ENCODE measurements around the gene DPYSL3.
"Not testable (repeated sequence)": the region's sequence is repeated elsewhere in the genome, so short reads cannot be mapped to it uniquely, and the experiment has no call there.

Gene DPYSL3

GRCh38 chr5:147369742-147370374 lies 140.0 kb downstream of the DPYSL3 start:
- no peak for DNase-seq (ENCODE audit: low spot score)

GRCh38 chr5:147367381-147367780 lies 142.5 kb downstream of the DPYSL3 start:
- not testable (repeated sequence) for DNase-seq (ENCODE audit: low spot score)

GRCh38 chr5:147361441-147362175 lies 148.3 kb downstream of the DPYSL3 start:
- no peak for DNase-seq (ENCODE audit: low spot score)

- DNase-seq (ENCODE audit: low spot score) = no peak
Observed at GRCh38 chr5:147360816-147361215, 149.1 kb downstream of the DPYSL3 start.

GRCh38 chr5:147359581-147359980 lies 150.3 kb downstream of the DPYSL3 start:
- no peak for DNase-seq (ENCODE audit: low spot score)

GRCh38 chr5:147359101-147359500 lies 150.8 kb downstream of the DPYSL3 start:
- DNase-seq (ENCODE audit: low spot score) = no peak

GRCh38 chr5:147349241-147349640 lies 160.6 kb downstream of the DPYSL3 start:
- no peak for DNase-seq (ENCODE audit: low spot score)

GRCh38 chr5:147348451-147348850 lies 161.4 kb downstream of the DPYSL3 start:
- DNase-seq (ENCODE audit: low spot score) = no peak

GRCh38 chr5:147348046-147348445 lies 161.8 kb downstream of the DPYSL3 start:
- DNase-seq (ENCODE audit: low spot score) = no peak

GRCh38 chr5:147346006-147346561 lies 163.8 kb downstream of the DPYSL3 start:
- DNase-seq (ENCODE audit: low spot score) = no peak

- no peak for DNase-seq (ENCODE audit: low spot score)
Observed at GRCh38 chr5:147344861-147345260, 165.0 kb downstream of the DPYSL3 start.

- no peak for DNase-seq (ENCODE audit: low spot score)
Observed at GRCh38 chr5:147341345-147341744, 168.5 kb downstream of the DPYSL3 start.

- DNase-seq (ENCODE audit: low spot score) = no peak
Observed at GRCh38 chr5:147340941-147341340, 168.9 kb downstream of the DPYSL3 start.
